HCT116 (cell line): Measurements from ENCODE around the gene FRAS1.

Experiments
- CEBPB ChIP-seq: IDR thresholded peaks from 2 replicates; pipeline ENCODE4 v1.6.1; 2012; ENCODE audit warnings: low read depth
- FOSL1 ChIP-seq: IDR thresholded peaks from 2 replicates; pipeline ENCODE4 v1.6.1; 2012; ENCODE audit warnings: low read depth
- TF ChIP-seq, protein P1 (sequence below), 3 experiments: fragments of 200-600 bp in 1 of 3; sonication (generic) in 1 of 3; IDR thresholded peaks in 2 of 3; conservative IDR thresholded peaks in 1 of 3; 2 replicates each; pipeline ENCODE4 v1.5.1; 2012 to 2017; ENCODE audit warnings: low read depth in 2 of 3, low read length in 2 of 3, antibody characterized with exemption in 1 of 3, borderline replicate concordance in 1 of 3, control low read depth in 1 of 3, mild to moderate bottlenecking in 1 of 3, mixed read lengths in 1 of 3, mixed run types in 1 of 3, moderate library complexity in 1 of 3; ENCODE audit not compliant: insufficient read depth in 1 of 3

DNA sequence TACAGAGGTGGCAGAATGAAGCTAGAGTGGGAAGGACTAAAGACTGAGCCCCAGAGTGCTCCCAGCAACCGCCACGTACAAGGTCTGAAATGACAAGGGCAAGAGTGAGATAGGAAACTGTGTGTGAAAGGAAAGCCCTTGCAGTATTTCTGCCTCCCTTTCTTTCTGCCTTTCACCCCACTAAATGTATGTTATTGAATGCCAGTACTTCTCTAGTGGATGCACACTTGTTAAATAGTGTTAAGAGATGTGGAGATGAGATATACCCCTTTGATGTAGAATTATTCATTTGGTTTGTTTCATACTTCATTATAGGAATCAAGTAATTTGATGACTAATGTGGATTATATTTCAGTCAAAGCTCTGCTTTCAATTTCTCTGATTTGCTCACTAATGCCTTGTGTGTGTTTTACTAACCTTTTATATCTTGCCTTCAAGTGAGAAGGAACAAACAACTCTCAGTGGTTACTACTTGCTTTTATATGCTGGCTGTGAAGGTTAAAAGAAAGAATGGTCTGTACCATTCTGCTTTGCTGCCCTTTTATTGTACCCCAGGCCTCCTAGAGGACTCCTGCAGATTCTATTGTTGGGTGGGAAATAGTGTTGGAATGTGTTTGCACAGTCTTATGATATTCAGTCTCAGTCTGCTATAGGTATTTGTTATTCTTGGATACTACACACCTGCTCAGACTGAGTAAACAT, 486.5 kb downstream of the FRAS1 start:
- TF ChIP-seq, protein P1, sequence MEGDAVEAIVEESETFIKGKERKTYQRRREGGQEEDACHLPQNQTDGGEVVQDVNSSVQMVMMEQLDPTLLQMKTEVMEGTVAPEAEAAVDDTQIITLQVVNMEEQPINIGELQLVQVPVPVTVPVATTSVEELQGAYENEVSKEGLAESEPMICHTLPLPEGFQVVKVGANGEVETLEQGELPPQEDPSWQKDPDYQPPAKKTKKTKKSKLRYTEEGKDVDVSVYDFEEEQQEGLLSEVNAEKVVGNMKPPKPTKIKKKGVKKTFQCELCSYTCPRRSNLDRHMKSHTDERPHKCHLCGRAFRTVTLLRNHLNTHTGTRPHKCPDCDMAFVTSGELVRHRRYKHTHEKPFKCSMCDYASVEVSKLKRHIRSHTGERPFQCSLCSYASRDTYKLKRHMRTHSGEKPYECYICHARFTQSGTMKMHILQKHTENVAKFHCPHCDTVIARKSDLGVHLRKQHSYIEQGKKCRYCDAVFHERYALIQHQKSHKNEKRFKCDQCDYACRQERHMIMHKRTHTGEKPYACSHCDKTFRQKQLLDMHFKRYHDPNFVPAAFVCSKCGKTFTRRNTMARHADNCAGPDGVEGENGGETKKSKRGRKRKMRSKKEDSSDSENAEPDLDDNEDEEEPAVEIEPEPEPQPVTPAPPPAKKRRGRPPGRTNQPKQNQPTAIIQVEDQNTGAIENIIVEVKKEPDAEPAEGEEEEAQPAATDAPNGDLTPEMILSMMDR (IDR thresholded peaks at IDR 0.05 in 2 of 3, conservative IDR thresholded peaks at IDR 0.05 in 1 of 3; ENCODE audit: borderline replicate concordance in 1 of 3, insufficient read depth in 1 of 3, low read depth in 2 of 3, low read length in 2 of 3), result no peak
- TF ChIP-seq FOSL1 (peak; percentile 54), CEBPB (no peak)
